ENCODE results near the gene LRP8. TPM values are rescaled to one million over a fixed set of nuclear protein-coding genes. Genes with fewer than 3 reads are reported as not detected.

Gene LRP8
- total and polyA plus RNA-seq, 2 experiments from 2014 or later = 27.8 to 71.1 TPM

GRCh38 chr1:53288002-53288789 lies 39.7 kb downstream of the LRP8 start:
- Mint-ChIP-seq H3K27ac (no peak overlapping the region), H3K4me1 (peaks cover 37% of the 10 kb centered on the region), H3K27me3 (ENCODE audit: insufficient read depth, low read depth, poor library complexity) (peaks cover 7% of the 10 kb centered on the region), H3K9me3 (no peaks in the 10 kb centered on the region; the same call in 1 of the 3 replicates), H3K36me3 (ENCODE audit: low read depth) (peaks cover 68% of the 10 kb centered on the region), H3K4me3 (no peak overlapping the region)
- Histone ChIP-seq H3K27me3 (ENCODE audit: insufficient read depth) (no peaks in the 10 kb centered on the region), H3F3A (replicated peaks; ENCODE audit: low read depth) (peaks cover 11% of the 10 kb centered on the region), H3K27ac (ENCODE audit: low read depth) (no peak overlapping the region), H3K36me3 (ENCODE audit: insufficient read depth) (peaks cover 15% of the 10 kb centered on the region; the same call in 1 of the 2 replicates), H3K4me2 (no peak overlapping the region), H2AFZ (no peak overlapping the region), H4K20me1 (replicated peaks; ENCODE audit: insufficient read depth) (peaks cover 19% of the 10 kb centered on the region), H3K4me1 (ENCODE audit: insufficient read depth) (no peaks in the 10 kb centered on the region), H3K79me2 (replicated peaks; ENCODE audit: insufficient read depth) (peaks cover 16% of the 10 kb centered on the region), H3K4me3 (no peak overlapping the region), H3K9me2 (ENCODE audit: insufficient read depth) (no peaks in the 10 kb centered on the region)
- DNase-seq (ENCODE audit: low spot score) (no peak), ATAC-seq (peak; percentile 53)
- no peak for TF ChIP-seq CREB1 (CRISPR knock-in tag; IDR thresholded peaks at IDR 0.05; ENCODE audit: low read depth)
- TF ChIP-seq ZNF462 (CRISPR knock-in tag; IDR thresholded peaks at IDR 0.05) = no peak
- no peak for TF ChIP-seq ZNF331 (CRISPR knock-in tag; IDR thresholded peaks at IDR 0.05; ENCODE audit: low read depth)
- TF ChIP-seq STAT1 (IDR thresholded peaks at IDR 0.05; ENCODE audit: unreplicated experiment) = no peak
- no peak for TF ChIP-seq NANOG (IDR thresholded peaks at IDR 0.05; ENCODE audit: borderline replicate concordance)
- TF ChIP-seq POLR2AphosphoS5 (IDR thresholded peaks at IDR 0.05; ENCODE audit: low read depth) = no peak
- TF ChIP-seq EZH2 (IDR thresholded peaks at IDR 0.05; ENCODE audit: low read depth, unreplicated experiment) = no peak
- no peak for TF ChIP-seq REST (IDR thresholded peaks at IDR 0.05; ENCODE audit: unreplicated experiment)
- TF ChIP-seq JUNB (IDR thresholded peaks at IDR 0.05; ENCODE audit: unreplicated experiment) = no peak
- TF ChIP-seq ZNF114 (CRISPR knock-in tag; IDR thresholded peaks at IDR 0.05) = no peak
- no peak for TF ChIP-seq ETS1 (IDR thresholded peaks at IDR 0.05)
- no peak for TF ChIP-seq CTCF (conservative IDR thresholded peaks at IDR 0.05; ENCODE audit: low read depth in 2 of 2)
- TF ChIP-seq EZH2phosphoT487 (IDR thresholded peaks at IDR 0.05; ENCODE audit: unreplicated experiment) = no peak
